ENCODE measurements around the gene C3orf38. TPM values are rescaled to one million over a fixed set of nuclear protein-coding genes. Genes with fewer than 3 reads are reported as not detected.
"Not testable (repeated sequence)": the region's sequence is repeated elsewhere in the genome, so short reads cannot be mapped to it uniquely, and the experiment has no call there.

Gene C3orf38
- polyA plus RNA-seq, 3 donors from 2014 or later, result 29.6 to 36.8 (median 30.2) TPM

DNA sequence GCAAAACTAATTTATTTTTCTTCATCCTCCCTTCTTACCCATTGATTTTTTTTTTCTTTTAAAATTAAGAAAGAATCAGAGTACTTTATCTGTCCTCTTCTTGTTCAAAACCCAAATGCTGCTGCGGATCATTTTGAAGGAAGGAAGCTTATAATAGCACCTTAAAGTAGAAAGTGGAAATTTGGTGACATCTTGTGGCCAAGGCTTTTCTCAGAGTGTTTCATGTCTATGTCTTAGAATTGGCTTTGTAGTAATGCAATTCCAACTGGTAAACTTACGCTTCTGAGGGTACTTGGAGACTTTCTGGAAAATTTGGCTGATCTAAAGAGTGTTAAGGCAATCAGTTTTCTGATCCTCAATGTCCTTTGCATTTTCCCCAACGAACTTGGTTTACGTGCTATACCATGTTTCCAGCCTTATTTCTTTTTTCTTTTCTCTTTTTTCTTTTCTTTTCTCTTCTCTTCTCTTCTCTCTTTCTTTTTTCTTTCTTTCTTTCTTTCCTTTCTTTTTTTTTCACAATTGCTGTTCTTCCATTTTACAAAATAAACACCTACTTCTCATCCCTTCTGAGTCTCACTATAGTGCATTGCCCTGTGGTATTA, 30.7 kb downstream of the C3orf38 start:
- H3K4me3 Mint-ChIP-seq, result no peak overlapping the region
- peaks cover 2 to 6% of the 10 kb centered on the region in 2 donors for H3K4me1 Mint-ChIP-seq
- no peak overlapping the region for H3K27ac Mint-ChIP-seq
- H3K36me3 Mint-ChIP-seq, result peaks cover 0 to 6% (median 2%) of the 10 kb centered on the region in 3 donors
- H3K9me3 Mint-ChIP-seq, result peaks cover 0 to 7% (median 3%) of the 10 kb centered on the region in 6 donors
- peaks cover 0 to 6% (median 0%) of the 10 kb centered on the region in 3 donors for H3K27me3 Mint-ChIP-seq (ENCODE audit: low read depth in 3 of 3)
- DNase-seq, result peak; percentile 15 to 36 (median 23)

DNA sequence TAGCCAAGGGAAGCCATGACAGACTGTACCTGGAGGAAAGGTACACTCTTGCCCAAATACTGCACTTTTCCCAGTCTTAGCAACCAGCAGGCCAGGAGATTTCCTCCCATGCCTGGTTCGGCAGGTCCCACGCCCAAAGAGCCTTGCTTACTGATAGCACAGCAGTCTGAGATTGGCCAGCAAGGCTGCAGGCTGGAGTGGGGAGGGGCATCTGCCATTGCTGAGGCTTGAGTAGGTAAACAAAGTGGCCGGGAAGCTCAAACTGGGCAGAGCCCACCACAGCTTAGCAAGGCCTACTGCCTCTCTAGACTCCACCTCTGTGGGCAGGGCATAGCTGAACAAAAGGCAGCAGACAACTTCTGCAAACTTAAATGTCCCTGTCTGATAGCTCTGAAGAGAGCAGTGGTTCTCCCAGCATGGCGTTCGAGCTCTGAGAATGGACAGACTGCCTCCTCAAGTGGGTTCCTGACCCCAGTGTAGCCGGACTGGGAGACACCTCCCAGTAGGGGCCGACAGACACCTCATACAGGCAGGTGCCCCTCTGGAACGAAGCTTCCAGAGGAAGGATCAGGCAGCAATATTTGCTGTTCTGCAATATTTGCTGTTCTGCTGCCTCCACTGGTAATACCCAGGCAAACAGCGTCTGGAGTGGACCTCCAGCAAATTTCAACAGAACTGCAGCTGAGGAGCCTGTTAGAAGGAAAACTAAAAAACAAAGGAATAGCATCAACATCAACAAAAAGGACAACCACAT, 32.6 kb downstream of the C3orf38 start:
- not testable (repeated sequence) for DNase-seq; H3K9me3 Mint-ChIP-seq; H3K27me3 Mint-ChIP-seq (ENCODE audit: low read depth in 3 of 3); H3K4me3 Mint-ChIP-seq; H3K4me1 Mint-ChIP-seq; H3K27ac Mint-ChIP-seq; H3K36me3 Mint-ChIP-seq

DNA sequence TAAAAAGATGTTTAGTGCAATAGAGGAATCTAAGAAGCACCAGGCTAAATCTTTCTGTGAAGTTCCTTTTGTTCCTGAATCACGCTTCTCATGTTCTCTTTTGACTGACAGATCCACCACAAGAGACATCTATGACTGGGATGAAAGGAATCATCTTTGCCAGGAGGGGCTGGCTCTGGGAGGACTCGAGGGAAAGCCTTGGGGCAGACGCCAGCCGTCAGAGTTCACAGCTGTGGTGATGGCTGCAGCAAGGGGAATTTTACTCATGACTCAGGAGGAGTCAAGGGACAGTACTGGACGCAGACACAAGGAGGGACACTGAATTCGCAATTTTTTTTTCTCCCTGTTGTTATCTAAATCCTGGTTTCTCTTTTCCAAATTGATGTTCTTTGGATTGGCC, 38.7 kb downstream of the C3orf38 start:
- DNase-seq, result no peak
- H3K27me3 Mint-ChIP-seq (ENCODE audit: low read depth in 3 of 3), result peaks cover 3 to 10% (median 9%) of the 10 kb centered on the region in 3 donors
- no peak overlapping the region for H3K4me3 Mint-ChIP-seq
- H3K9me3 Mint-ChIP-seq, result peaks cover 0 to 8% (median 5%) of the 10 kb centered on the region in 6 donors
- no peaks in the 10 kb centered on the region for H3K4me1 Mint-ChIP-seq
- H3K36me3 Mint-ChIP-seq, result no peaks in the 10 kb centered on the region
- no peak overlapping the region for H3K27ac Mint-ChIP-seq

DNA sequence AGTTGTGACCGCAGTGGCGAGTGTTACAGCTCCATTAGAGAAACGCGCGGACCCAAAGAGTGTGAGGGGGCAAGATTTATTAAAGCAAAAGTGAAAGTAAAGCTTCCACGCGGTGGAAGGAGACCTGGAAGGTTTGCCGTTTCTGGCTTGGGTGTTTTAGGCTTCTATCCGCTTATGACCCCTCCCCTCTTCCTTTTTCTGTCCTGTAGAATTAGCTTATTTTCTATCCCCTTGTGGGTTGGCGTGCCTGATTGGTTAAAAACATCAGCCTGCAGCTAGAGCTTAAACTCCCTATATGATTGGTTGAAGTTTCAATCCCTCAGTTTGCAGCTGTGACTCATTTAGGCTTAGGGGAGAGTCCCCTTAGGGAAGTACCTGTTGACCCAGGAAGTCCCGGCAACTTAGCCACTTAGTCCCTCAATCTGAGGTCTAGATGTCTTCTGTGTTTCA, 39.6 kb downstream of the C3orf38 start:
- Mint-ChIP-seq H3K4me3 (peak overlapping the region in 1 of 5 donors; percentile 33), H3K36me3 (no peaks in the 10 kb centered on the region), H3K9me3 (peaks cover 0 to 8% (median 5%) of the 10 kb centered on the region in 6 donors)

DNA sequence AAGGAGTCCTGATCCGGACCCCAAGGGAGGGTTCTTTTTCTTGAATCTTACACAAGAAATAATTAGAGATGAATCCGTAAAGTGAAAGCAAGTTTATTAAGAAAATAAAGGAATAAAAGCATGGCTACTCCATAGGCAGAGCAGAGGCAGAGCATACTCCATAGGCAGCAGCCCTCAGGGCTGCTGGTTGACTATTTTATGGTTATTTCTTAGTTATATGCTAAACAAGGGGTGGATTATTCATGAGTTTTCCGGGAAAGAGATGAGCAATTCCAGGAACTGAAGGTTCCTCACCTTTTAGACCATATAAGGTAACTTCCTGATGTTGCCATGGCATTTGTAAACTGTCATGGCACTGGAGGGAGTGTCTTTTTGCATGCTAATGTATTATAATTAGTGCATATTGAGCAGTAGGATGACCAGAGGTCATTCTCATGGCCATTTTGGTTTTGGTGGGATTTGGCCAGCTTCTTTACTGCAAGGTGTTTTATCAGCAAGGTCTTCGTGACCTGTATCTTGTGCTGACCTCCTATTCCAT, 42.2 kb downstream of the C3orf38 start:
- H3K27ac Mint-ChIP-seq, result no peak overlapping the region
- no peaks in the 10 kb centered on the region for H3K4me1 Mint-ChIP-seq
- H3K4me3 Mint-ChIP-seq, result no peak overlapping the region
- peaks cover under 1 to 6% (median 4%) of the 10 kb centered on the region in 3 donors for H3K27me3 Mint-ChIP-seq (ENCODE audit: low read depth in 3 of 3)
- peaks cover 0 to 4% (median 0%) of the 10 kb centered on the region in 6 donors for H3K9me3 Mint-ChIP-seq
- DNase-seq, result no peak
- H3K36me3 Mint-ChIP-seq, result no peaks in the 10 kb centered on the region

More for the DNA sequence above, 39.6 kb downstream of the C3orf38 start:
- peaks cover 3 to 9% (median 9%) of the 10 kb centered on the region in 3 donors for H3K27me3 Mint-ChIP-seq (ENCODE audit: low read depth in 3 of 3)
- H3K4me1 Mint-ChIP-seq, result no peaks in the 10 kb centered on the region
- no peak for DNase-seq
- H3K27ac Mint-ChIP-seq, result no peak overlapping the region

DNA sequence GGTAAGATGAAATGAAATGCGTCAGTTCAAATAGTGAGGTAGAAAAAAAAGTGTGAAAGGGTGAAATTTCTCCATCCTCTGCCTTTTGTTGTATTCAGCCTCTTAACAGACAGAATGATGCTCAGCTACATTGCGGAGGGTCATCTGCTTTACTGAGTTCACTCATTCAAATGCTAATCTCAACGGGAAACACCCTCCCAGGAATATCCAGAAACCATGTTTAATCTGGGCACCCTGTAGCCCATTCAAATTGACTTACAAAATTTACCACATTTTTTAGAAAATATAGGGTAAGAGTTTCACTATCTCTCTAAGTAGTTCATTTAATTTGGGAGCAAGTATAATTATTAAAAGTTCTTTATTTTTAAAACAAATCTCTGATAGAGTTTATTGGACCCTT, 42.9 kb downstream of the C3orf38 start:
- Mint-ChIP-seq H3K36me3 (no peaks in the 10 kb centered on the region), H3K4me1 (no peaks in the 10 kb centered on the region), H3K4me3 (no peak overlapping the region), H3K27ac (no peak overlapping the region), H3K27me3 (ENCODE audit: low read depth in 3 of 3) (peaks cover 2 to 3% (median 2%) of the 10 kb centered on the region in 3 donors), H3K9me3 (peaks cover 0 to 4% (median 0%) of the 10 kb centered on the region in 6 donors)
- no peak for DNase-seq

DNA sequence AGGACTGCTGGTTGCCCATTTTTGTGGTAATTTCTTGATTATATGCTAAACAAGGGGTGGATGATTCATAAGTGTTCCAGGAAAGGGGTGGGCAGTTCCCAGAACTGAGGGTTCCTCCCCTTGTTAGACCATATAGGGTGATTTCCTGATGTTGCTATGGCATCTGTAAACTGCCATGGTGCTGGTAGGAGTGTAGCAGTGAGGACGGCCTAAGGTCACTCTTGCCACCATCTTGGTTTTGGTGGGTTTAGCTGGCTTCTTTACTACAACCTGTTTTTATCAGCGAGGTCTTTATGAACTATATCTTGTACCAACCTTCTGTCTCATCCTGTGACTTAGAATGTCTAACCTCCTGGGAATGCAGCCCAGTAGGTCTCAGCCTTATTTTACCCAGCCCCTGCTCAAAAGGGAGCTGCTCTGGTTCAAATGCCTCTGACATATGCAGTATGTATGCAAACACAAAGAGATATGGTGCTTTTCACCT, 46.2 kb downstream of the C3orf38 start:
- Mint-ChIP-seq H3K4me1 (no peaks in the 10 kb centered on the region), H3K9me3 (no peaks in the 10 kb centered on the region), H3K27me3 (ENCODE audit: low read depth in 3 of 3) (peaks cover 0 to 6% (median 2%) of the 10 kb centered on the region in 3 donors), H3K27ac (no peak overlapping the region), H3K4me3 (no peak overlapping the region), H3K36me3 (no peaks in the 10 kb centered on the region)
- no peak for DNase-seq

DNA sequence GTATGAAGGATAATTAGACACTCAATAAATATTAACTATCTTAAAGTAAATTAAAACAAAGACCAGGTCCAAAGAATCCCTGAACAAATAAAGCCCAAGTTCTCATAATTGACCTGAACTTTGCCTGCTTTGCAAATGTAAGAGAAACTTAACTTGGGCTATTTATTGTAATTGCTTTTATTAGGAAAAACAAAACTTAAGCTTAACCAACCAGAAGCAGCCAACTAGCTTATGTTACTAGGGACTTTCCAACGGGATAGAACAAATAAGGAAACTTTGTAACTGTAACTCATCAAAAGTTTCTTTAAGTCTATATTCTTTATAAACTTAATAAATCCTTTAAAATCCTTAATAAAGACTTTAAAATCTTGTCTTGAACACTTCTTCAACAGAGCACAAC, 48.4 kb downstream of the C3orf38 start:
- Mint-ChIP-seq H3K9me3 (peaks cover 0 to 2% (median 0%) of the 10 kb centered on the region in 6 donors), H3K27ac (no peak overlapping the region), H3K36me3 (no peaks in the 10 kb centered on the region), H3K27me3 (ENCODE audit: low read depth in 3 of 3) (peaks cover under 1 to 9% (median 6%) of the 10 kb centered on the region in 3 donors), H3K4me1 (no peaks in the 10 kb centered on the region), H3K4me3 (no peak overlapping the region)
- no peak for DNase-seq

DNA sequence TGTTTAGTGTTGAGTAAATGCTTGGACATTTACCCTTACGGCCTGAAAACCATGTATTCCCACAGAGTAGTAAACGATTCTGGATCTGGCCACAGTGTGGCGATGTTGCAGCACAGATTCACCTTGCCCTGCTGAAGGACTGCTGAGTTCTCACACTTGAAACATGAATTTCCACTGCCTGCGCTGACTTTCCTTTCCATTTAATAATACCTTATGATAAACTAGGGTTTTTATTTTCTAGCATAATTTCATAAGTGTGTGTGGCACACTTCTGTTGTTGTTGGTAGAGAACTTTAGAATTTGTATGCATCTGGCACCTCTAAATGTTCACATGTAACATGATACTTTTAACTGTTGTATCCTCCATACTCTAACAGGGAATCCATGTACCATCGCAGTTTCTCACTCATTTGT, 53.9 kb downstream of the C3orf38 start:
- no peaks in the 10 kb centered on the region for H3K4me1 Mint-ChIP-seq
- H3K27ac Mint-ChIP-seq, result no peak overlapping the region
- H3K4me3 Mint-ChIP-seq, result no peak overlapping the region
- peaks cover 0 to 2% (median 0%) of the 10 kb centered on the region in 6 donors for H3K9me3 Mint-ChIP-seq
- DNase-seq, result peak in 2 of 3 donors; percentile 5 to 7
- H3K27me3 Mint-ChIP-seq (ENCODE audit: low read depth in 3 of 3), result peaks cover 5 to 7% (median 5%) of the 10 kb centered on the region in 3 donors
- no peaks in the 10 kb centered on the region for H3K36me3 Mint-ChIP-seq

Other genes starting within 250 kb of the C3orf38 start
- gene CGGBP1, start 91.0 kb upstream of the C3orf38 start, polyA plus RNA-seq, result 100 to 1,000 TPM in 1 of 3 donors, 10 to 100 TPM in 2; 77.5 to 105 (median 81.8) TPM
- gene ZNF654, start 90.7 kb upstream of the C3orf38 start, polyA plus RNA-seq, result 10 to 100 TPM in 1 of 3 donors, 1 to 10 TPM in 2; 7.0 to 13.6 (median 7.5) TPM

Data from immature natural killer cell (primary cell).